Upper lobe of left lung (tissue), 6 donors: Measurements from ENCODE around the gene RASSF5. TPM values are rescaled to one million over a fixed set of nuclear protein-coding genes. Genes with fewer than 3 reads are reported as not detected.

Experiments used
- ATAC-seq, 2 donors: fragments of 200-7000 bp; cut with Tn5 transposase; one replicate each; pipeline ENCODE4 v1.9.1; 2022; ENCODE audit warnings: mild to moderate bottlenecking in 2 of 2, moderate library complexity in 2 of 2; ENCODE audit not compliant: low FRiP score in 2 of 2
- DNase-seq, 2 donors: peaks; one replicate each; pipeline ENCODE4 v3.0.0-alpha.2; 2019 to 2020
- H3K27ac ChIP-seq, 4 donors: fragments of 200-600 bp; sonication (generic); one replicate each; pipeline ENCODE4 v1.5.1; 2016 to 2019
- H3K27me3 ChIP-seq, 4 donors: fragments of 200-600 bp; sonication (generic); one replicate each; pipeline ENCODE4 v1.5.1; 2017 to 2019
- H3K36me3 ChIP-seq, 4 donors: fragments of 200-600 bp; sonication (generic); one replicate each; pipeline ENCODE4 v1.5.1; 2016 to 2019
- H3K4me1 ChIP-seq, 4 donors: fragments of 200-600 bp; sonication (generic); one replicate each; pipeline ENCODE4 v1.5.1; 2018 to 2019
- H3K4me3 ChIP-seq, 4 donors: fragments of 200-600 bp; sonication (generic); one replicate each; pipeline ENCODE4 v1.5.1; 2017 to 2019; ENCODE audit warnings: mild to moderate bottlenecking in 2 of 4, moderate library complexity in 1 of 4
- H3K9me3 ChIP-seq, 4 donors: fragments of 200-600 bp; sonication (generic); one replicate each; pipeline ENCODE4 v1.5.1; 2018 to 2019
- EP300 ChIP-seq, 4 donors: sonication (generic); formaldehyde crosslinking; IDR thresholded peaks; one replicate each; pipeline ENCODE4 v1.5.1; 2017; ENCODE audit warnings: antibody characterized with exemption in 4 of 4, control low read depth in 2 of 4
- POLR2A ChIP-seq, 4 donors: fragments of 450-650 bp; IDR thresholded peaks; one replicate each; pipeline ENCODE4 v1.5.1; 2016 to 2017; ENCODE audit warnings: antibody characterized with exemption in 4 of 4, mild to moderate bottlenecking in 2 of 4
- POLR2AphosphoS5 ChIP-seq, 2 donors: sonication (generic); formaldehyde crosslinking; IDR thresholded peaks; one replicate each; pipeline ENCODE4 v1.5.1; 2017; ENCODE audit warnings: antibody characterized with exemption in 2 of 2
- WGBS, 2 donors: methylation state at CpG; one replicate each; pipeline ENCODE4 v1.1.5; 2017 to 2018; 5-methylcytosine and 5-hydroxymethylcytosine counted together
- total RNA-seq, 6 donors: library from RNA; depleted of rRNA in 4 of 6; stranded (reverse); fragments of >200 nt in 4 of 6; gene quantifications; one replicate each; pipeline versions ENCODE4 v1.1.0 to v1.2.1, GENCODE V29; 2016 to 2021
- TF ChIP-seq, protein P1 (sequence below), 6 experiments: fragments of 450-650 bp in 4 of 6; fragments of 200-600 bp in 2 of 6; sonication (generic) in 2 of 6; IDR thresholded peaks; one replicate each; pipeline ENCODE4 v1.5.1; 2016 to 2019; ENCODE audit warnings: antibody characterized with exemption in 6 of 6
- donor health status: DM: no; HTN: no; CAD: no; lungs with moderate emphysema.
- donor health status: DM: no; HTN: yes; CAD: no; lungs with severe emphysema.

The RASSF5 gene
- total RNA-seq, 6 donors from 2014 or later, result 47.2 to 61.1 (median 54.9) TPM

DNA sequence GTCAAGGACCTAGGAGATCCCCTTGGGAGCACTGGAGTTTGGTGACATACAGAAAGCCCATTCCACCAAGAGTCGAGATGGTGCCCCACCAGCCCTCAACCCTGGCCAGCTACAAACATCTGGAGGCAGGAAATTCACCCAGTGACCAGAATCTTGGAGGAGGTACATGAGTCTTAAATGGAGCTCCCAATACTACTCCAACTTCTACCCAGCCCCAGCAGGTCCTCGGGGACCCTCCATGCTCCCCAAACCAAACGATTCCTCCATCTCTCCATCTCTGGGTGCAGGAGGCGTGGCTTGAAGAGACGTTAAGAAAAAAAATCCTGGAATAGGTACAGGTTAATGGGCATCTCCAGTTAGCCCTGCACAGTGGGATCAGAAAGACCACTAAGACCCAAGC lies 5.5 kb upstream of the RASSF5 start:
- H3K4me3 ChIP-seq, result no peak overlapping the region
- H3K27me3 ChIP-seq, result peaks cover 0 to under 1% (median 0%) of the 10 kb centered on the region in 4 donors
- no peak for ATAC-seq
- TF ChIP-seq EP300 (IDR thresholded peaks at IDR 0.05), result no peak
- TF ChIP-seq POLR2A (IDR thresholded peaks at IDR 0.05), result no peak
- no peak for TF ChIP-seq POLR2AphosphoS5 (IDR thresholded peaks at IDR 0.05)
- TF ChIP-seq, protein P1, sequence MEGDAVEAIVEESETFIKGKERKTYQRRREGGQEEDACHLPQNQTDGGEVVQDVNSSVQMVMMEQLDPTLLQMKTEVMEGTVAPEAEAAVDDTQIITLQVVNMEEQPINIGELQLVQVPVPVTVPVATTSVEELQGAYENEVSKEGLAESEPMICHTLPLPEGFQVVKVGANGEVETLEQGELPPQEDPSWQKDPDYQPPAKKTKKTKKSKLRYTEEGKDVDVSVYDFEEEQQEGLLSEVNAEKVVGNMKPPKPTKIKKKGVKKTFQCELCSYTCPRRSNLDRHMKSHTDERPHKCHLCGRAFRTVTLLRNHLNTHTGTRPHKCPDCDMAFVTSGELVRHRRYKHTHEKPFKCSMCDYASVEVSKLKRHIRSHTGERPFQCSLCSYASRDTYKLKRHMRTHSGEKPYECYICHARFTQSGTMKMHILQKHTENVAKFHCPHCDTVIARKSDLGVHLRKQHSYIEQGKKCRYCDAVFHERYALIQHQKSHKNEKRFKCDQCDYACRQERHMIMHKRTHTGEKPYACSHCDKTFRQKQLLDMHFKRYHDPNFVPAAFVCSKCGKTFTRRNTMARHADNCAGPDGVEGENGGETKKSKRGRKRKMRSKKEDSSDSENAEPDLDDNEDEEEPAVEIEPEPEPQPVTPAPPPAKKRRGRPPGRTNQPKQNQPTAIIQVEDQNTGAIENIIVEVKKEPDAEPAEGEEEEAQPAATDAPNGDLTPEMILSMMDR (IDR thresholded peaks at IDR 0.05), result no peak
- H3K27ac ChIP-seq, result peak overlapping the region; percentile 66 to 84 (median 71)
- no peak for DNase-seq
- no peaks in the 10 kb centered on the region for H3K36me3 ChIP-seq
- 76 to 77% methylated on average over 5 of the region's 5 CpGs for WGBS, 2 donors
- H3K4me1 ChIP-seq, result peaks cover 29 to 66% (median 48%) of the 10 kb centered on the region in 4 donors
- H3K9me3 ChIP-seq, result no peaks in the 10 kb centered on the region

DNA sequence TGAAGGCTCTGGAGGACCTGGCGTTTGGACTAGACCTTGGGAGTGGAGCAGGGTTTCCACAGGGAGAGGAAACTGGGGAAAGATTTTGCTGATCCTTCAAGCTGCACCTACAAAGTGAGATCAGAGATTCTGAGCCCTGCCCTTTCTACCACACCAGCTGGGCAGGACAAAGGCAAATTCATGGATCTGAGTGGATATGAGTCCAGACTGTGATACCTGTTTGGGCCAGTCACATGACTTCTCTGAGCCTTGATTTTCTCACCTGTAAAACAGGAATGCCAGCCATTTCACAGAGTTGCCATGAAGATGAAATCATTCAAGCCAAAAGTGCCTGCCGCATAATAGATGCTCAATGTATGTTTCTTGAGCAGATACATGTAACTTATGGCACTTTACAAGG lies 4.9 kb upstream of the RASSF5 start:
- TF ChIP-seq, protein P1 (IDR thresholded peaks at IDR 0.05), result no peak
- no peak for TF ChIP-seq POLR2AphosphoS5 (IDR thresholded peaks at IDR 0.05)
- no peak for TF ChIP-seq EP300 (IDR thresholded peaks at IDR 0.05)
- TF ChIP-seq POLR2A (IDR thresholded peaks at IDR 0.05), result no peak
- Histone ChIP-seq H3K36me3 (no peaks in the 10 kb centered on the region), H3K4me1 (peaks cover 35 to 63% (median 52%) of the 10 kb centered on the region in 4 donors), H3K27me3 (peaks cover 0 to 6% (median 2%) of the 10 kb centered on the region in 4 donors), H3K27ac (peak overlapping the region in 3 of 4 donors; percentile 66 to 84 (median 73)), H3K4me3 (no peak overlapping the region), H3K9me3 (no peaks in the 10 kb centered on the region)
- 90 to 100% methylated on average over 2 of the region's 2 CpGs for WGBS, 2 donors
- ATAC-seq (no peak), DNase-seq (no peak)

DNA sequence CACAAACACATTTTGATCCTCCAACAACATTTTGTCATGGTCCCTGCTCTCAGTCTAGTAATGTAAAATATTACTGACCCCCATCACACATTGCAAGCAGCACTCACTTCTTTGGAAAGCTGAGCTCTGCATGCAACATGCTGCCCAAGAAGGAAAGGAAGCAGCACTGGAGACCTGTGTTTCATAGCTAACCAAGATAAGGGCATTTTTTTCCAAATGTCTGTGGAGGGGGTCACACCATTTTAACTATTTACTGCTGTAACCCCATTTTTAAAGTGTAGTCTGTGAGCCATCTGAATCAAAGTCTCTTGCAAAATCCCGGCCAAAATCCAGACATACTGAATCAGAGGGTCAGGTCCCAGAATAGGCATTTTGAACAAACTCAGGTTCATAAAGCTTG lies 4.5 kb upstream of the RASSF5 start:
- no peak overlapping the region for H3K4me3 ChIP-seq
- H3K27me3 ChIP-seq, result peaks cover 0 to 10% (median 3%) of the 10 kb centered on the region in 4 donors
- TF ChIP-seq, protein P1 (IDR thresholded peaks at IDR 0.05), result no peak
- TF ChIP-seq EP300 (IDR thresholded peaks at IDR 0.05), result no peak
- no peak for TF ChIP-seq POLR2A (IDR thresholded peaks at IDR 0.05)
- TF ChIP-seq POLR2AphosphoS5 (IDR thresholded peaks at IDR 0.05), result no peak
- no peaks in the 10 kb centered on the region for H3K36me3 ChIP-seq
- ATAC-seq (no peak), DNase-seq (no peak)
- H3K27ac ChIP-seq, result peak overlapping the region in 1 of 4 donors; percentile 64
- no peaks in the 10 kb centered on the region for H3K9me3 ChIP-seq
- WGBS, 2 donors, result 69 to 83% methylated on average over 1 of the region's 1 CpG
- H3K4me1 ChIP-seq, result peaks cover 38 to 61% (median 56%) of the 10 kb centered on the region in 4 donors

DNA sequence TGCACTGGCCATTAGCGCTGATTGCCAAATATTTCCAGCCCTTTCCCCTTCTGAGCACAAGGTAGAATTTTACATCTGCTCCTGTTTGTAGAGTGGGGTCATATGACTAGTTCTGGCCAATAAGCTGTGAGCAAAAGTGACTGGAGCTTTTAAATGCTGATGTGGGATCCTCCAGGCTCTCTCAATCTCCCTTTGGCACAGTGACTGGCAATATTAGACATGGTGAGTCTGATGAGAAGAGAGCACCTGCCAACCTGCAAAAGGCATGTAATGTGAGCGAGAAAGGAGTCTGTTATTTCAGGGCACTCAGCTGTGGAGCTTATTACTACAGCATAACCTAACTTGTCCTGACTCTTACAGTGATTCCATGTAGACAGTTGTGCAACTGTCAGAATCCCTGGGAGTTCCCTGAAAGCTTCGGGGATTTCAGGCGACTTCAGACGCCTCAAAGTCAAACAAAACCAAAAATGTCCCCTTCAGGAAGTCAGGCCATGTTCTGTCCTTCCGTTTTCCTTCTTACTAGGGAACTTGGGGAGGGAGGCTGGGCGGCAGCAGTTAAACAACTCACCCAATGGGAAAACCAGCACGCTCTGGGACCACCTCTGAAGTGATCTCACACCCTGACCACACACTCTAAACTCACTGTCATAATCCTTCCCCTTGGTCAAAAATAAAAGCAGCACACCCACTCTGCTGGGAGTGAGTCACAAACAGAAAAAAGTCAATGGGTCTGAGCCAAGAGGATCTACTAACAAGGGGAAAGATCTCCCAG lies 3.6 kb upstream of the RASSF5 start:
- TF ChIP-seq POLR2AphosphoS5 (IDR thresholded peaks at IDR 0.05), result peak in 1 of 2 donors; percentile 47
- no peak for TF ChIP-seq POLR2A (IDR thresholded peaks at IDR 0.05)
- H3K36me3 ChIP-seq, result no peaks in the 10 kb centered on the region
- H3K9me3 ChIP-seq, result no peaks in the 10 kb centered on the region
- H3K4me3 ChIP-seq, result no peak overlapping the region
- H3K4me1 ChIP-seq, result peaks cover 46 to 70% (median 63%) of the 10 kb centered on the region in 4 donors
- H3K27me3 ChIP-seq, result peaks cover 0 to 12% (median 4%) of the 10 kb centered on the region in 4 donors
- ATAC-seq, result peak; percentile 56 to 80
- H3K27ac ChIP-seq, result peak overlapping the region; percentile 57 to 64 (median 60)
- DNase-seq, result peak in 1 of 2 donors; percentile 73
- WGBS, 2 donors, result 36 to 50% methylated on average over 5 to 8 of the region's 8 CpGs

DNA sequence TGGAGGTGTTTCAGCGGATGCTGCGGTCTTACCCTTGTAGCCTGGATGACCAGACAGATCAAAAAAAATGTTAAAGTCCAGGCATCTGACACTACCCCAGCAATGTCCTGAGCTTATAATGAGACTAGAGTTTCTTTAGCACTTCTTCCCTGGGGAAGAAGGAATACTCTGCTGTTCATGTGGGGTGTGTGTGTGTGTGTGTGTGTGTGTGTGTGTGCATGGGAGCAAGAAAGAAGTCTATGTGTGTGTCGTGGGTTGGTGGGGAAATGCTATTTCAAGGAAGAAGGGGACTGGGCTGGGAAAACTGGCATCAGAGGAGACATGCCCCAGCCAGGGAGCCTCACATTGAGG lies 3.0 kb upstream of the RASSF5 start:
- Histone ChIP-seq H3K27me3 (peaks cover 0 to 12% (median 4%) of the 10 kb centered on the region in 4 donors), H3K4me1 (peaks cover 52 to 76% (median 68%) of the 10 kb centered on the region in 4 donors), H3K4me3 (no peak overlapping the region), H3K9me3 (no peaks in the 10 kb centered on the region), H3K36me3 (no peaks in the 10 kb centered on the region), H3K27ac (no peak overlapping the region)
- 42 to 47% methylated on average over 3 of the region's 3 CpGs for WGBS, 2 donors
- ATAC-seq (no peak), DNase-seq (no peak)
- TF ChIP-seq EP300 (IDR thresholded peaks at IDR 0.05) (no peak), POLR2AphosphoS5 (IDR thresholded peaks at IDR 0.05) (no peak), POLR2A (IDR thresholded peaks at IDR 0.05) (no peak)
- TF ChIP-seq, protein P1 (IDR thresholded peaks at IDR 0.05), result no peak
